ENCODE data around the gene BEGAIN.

Gene BEGAIN

GRCh38 chr14:100487304-100487703 lies 99.9 kb downstream of the BEGAIN start:
- Histone ChIP-seq H3K9me2 (replicated peaks; ENCODE audit: control insufficient read depth, low read length) (no peaks in the 10 kb centered on the region), H3K36me3 (ENCODE audit: control insufficient read depth, low read length) (no peaks in the 10 kb centered on the region), H3F3A (ENCODE audit: control insufficient read depth, insufficient read depth) (no peaks in the 10 kb centered on the region), H3K79me2 (ENCODE audit: control insufficient read depth, low read length) (no peaks in the 10 kb centered on the region), H3K4me1 (ENCODE audit: control insufficient read depth, low read length) (no peaks in the 10 kb centered on the region), H3K4me2 (ENCODE audit: low read length) (no peak overlapping the region), H3K4me3 (ENCODE audit: low read length) (no peak overlapping the region), H3K27ac (ENCODE audit: low read depth, low read length) (no peak overlapping the region), H4K20me1 (ENCODE audit: control insufficient read depth, insufficient read depth, low read depth, low read length) (no peaks in the 10 kb centered on the region), H3K9me3 (ENCODE audit: control insufficient read depth, insufficient read depth, low read length) (no peaks in the 10 kb centered on the region), H3K27me3 (ENCODE audit: control insufficient read depth, low read length) (no peaks in the 10 kb centered on the region)
- TF ChIP-seq, protein P1, sequence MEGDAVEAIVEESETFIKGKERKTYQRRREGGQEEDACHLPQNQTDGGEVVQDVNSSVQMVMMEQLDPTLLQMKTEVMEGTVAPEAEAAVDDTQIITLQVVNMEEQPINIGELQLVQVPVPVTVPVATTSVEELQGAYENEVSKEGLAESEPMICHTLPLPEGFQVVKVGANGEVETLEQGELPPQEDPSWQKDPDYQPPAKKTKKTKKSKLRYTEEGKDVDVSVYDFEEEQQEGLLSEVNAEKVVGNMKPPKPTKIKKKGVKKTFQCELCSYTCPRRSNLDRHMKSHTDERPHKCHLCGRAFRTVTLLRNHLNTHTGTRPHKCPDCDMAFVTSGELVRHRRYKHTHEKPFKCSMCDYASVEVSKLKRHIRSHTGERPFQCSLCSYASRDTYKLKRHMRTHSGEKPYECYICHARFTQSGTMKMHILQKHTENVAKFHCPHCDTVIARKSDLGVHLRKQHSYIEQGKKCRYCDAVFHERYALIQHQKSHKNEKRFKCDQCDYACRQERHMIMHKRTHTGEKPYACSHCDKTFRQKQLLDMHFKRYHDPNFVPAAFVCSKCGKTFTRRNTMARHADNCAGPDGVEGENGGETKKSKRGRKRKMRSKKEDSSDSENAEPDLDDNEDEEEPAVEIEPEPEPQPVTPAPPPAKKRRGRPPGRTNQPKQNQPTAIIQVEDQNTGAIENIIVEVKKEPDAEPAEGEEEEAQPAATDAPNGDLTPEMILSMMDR (IDR thresholded peaks at IDR 0.05; ENCODE audit: low read depth, low read length, poor library complexity, severe bottlenecking): no peak
- no peak for TF ChIP-seq EZH2phosphoT487 (IDR thresholded peaks at IDR 0.05; ENCODE audit: borderline replicate concordance, low read length)

Data from DOHH2 (cell line).